GM19463 (cell line): ENCODE data around the gene SGCE.

ENCODE experiments used
- ATAC-seq: cut with Tn5 transposase; IDR thresholded peaks from one replicate; pipeline ENCODE4 v1.9.1; 2021; ENCODE audit warnings: mild to moderate bottlenecking, moderate library complexity; ENCODE audit not compliant: unreplicated experiment

Gene SGCE

GRCh38 chr7:94630855-94631254 is 25.1 kb downstream of the SGCE start:
- ATAC-seq = no peak

- ATAC-seq = no peak
Observed at GRCh38 chr7:94623820-94624219, 32.1 kb downstream of the SGCE start.

GRCh38 chr7:94621120-94621519 is 34.8 kb downstream of the SGCE start:
- peak; percentile 4 for ATAC-seq

GRCh38 chr7:94620703-94621118 is 35.2 kb downstream of the SGCE start:
- ATAC-seq = peak; percentile 98

- ATAC-seq = no peak
Observed at GRCh38 chr7:94618126-94618525, 37.8 kb downstream of the SGCE start.

GRCh38 chr7:94616855-94617254 is 39.1 kb downstream of the SGCE start:
- no peak for ATAC-seq

GRCh38 chr7:94615666-94616065 is 40.3 kb downstream of the SGCE start:
- ATAC-seq = no peak

- no peak for ATAC-seq
Observed at GRCh38 chr7:94612661-94613060, 43.3 kb downstream of the SGCE start.

- no peak for ATAC-seq
Observed at GRCh38 chr7:94612253-94612652, 43.7 kb downstream of the SGCE start.

GRCh38 chr7:94609561-94609960 is 46.4 kb downstream of the SGCE start:
- no peak for ATAC-seq

- ATAC-seq = peak; percentile 78
Observed at GRCh38 chr7:94605031-94605430, 50.9 kb downstream of the SGCE start.

- ATAC-seq = no peak
Observed at GRCh38 chr7:94602181-94602580, 53.8 kb downstream of the SGCE start.

GRCh38 chr7:94600267-94600666 is 55.7 kb downstream of the SGCE start:
- no peak for ATAC-seq

- no peak for ATAC-seq
Observed at GRCh38 chr7:94595717-94596116, 60.2 kb downstream of the SGCE start.

GRCh38 chr7:94594882-94595281 is 61.1 kb downstream of the SGCE start:
- no peak for ATAC-seq

- peak; percentile 69 for ATAC-seq
Observed at GRCh38 chr7:94591176-94591575, 64.8 kb downstream of the SGCE start.

- no peak for ATAC-seq
Observed at GRCh38 chr7:94590526-94591162, 65.3 kb downstream of the SGCE start.

GRCh38 chr7:94588075-94588474 is 67.9 kb downstream of the SGCE start:
- ATAC-seq = no peak

GRCh38 chr7:94584113-94584512 is 71.8 kb downstream of the SGCE start:
- no peak for ATAC-seq

- ATAC-seq = no peak
Observed at GRCh38 chr7:94580601-94581000, 75.3 kb downstream of the SGCE start.

GRCh38 chr7:94579470-94579869 is 76.5 kb downstream of the SGCE start:
- no peak for ATAC-seq

GRCh38 chr7:94578614-94579013 is 77.3 kb downstream of the SGCE start:
- ATAC-seq = no peak

GRCh38 chr7:94577357-94577756 is 78.6 kb downstream of the SGCE start:
- no peak for ATAC-seq
